Measurements from ENCODE around the gene NUMA1.

DNA sequence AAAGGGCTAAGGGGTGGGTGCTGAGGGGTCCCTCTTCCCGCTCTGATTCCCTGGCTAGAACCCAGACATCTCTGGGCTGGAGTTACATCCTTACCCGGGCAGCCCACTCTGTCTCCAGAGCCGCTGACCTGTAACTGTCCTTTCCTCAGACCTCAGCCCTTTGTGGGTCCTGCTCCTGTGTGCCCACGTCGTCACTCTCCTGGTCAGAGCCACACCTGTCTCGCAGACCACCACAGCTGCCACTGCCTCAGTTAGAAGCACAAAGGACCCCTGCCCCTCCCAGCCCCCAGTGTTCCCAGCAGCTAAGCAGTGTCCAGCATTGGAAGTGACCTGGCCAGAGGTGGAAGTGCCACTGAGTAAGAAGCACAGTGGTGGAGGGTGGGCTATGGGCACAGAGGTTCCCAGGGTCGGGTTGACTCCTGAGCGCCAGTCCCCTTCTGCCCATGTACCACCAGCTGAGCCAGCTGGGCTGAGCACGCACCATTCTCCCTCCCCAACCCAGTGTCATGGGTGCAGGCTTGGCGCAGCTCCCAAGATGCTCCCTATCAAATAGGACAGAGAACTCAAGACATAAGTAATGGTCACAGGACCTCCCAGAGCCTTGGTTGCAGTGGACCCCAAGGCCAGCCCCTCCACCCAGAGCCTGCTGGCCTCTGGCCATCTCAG lies 80.0 kb downstream of the NUMA1 start:
- TF ChIP-seq HNRNPK (IDR thresholded peaks at IDR 0.05; ENCODE audit: low read depth, low read length, poor library complexity, severe bottlenecking) (no peak), STAT5B (CRISPR knock-in tag; IDR thresholded peaks at IDR 0.05) (no peak), ZZZ3 (CRISPR knock-in tag; IDR thresholded peaks at IDR 0.05; ENCODE audit: borderline replicate concordance) (no peak), NFE2 (CRISPR knock-in tag; IDR thresholded peaks at IDR 0.05) (no peak), MYNN (CRISPR knock-in tag; IDR thresholded peaks at IDR 0.05; ENCODE audit: low read depth) (no peak), NFIC (IDR thresholded peaks at IDR 0.05; ENCODE audit: low read length) (no peak), RAD21 (CRISPR knock-in tag; IDR thresholded peaks at IDR 0.05) (no peak), KDM1A (CRISPR knock-in tag; IDR thresholded peaks at IDR 0.05) (no peak)
- TF ChIP-seq, protein P1, sequence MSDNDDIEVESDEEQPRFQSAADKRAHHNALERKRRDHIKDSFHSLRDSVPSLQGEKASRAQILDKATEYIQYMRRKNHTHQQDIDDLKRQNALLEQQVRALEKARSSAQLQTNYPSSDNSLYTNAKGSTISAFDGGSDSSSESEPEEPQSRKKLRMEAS (IDR thresholded peaks at IDR 0.05), result no peak
- TF ChIP-seq, protein P2, sequence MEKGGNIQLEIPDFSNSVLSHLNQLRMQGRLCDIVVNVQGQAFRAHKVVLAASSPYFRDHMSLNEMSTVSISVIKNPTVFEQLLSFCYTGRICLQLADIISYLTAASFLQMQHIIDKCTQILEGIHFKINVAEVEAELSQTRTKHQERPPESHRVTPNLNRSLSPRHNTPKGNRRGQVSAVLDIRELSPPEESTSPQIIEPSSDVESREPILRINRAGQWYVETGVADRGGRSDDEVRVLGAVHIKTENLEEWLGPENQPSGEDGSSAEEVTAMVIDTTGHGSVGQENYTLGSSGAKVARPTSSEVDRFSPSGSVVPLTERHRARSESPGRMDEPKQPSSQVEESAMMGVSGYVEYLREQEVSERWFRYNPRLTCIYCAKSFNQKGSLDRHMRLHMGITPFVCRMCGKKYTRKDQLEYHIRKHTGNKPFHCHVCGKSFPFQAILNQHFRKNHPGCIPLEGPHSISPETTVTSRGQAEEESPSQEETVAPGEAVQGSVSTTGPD (CRISPR knock-in tag; IDR thresholded peaks at IDR 0.05), result no peak
- TF ChIP-seq, protein P3, sequence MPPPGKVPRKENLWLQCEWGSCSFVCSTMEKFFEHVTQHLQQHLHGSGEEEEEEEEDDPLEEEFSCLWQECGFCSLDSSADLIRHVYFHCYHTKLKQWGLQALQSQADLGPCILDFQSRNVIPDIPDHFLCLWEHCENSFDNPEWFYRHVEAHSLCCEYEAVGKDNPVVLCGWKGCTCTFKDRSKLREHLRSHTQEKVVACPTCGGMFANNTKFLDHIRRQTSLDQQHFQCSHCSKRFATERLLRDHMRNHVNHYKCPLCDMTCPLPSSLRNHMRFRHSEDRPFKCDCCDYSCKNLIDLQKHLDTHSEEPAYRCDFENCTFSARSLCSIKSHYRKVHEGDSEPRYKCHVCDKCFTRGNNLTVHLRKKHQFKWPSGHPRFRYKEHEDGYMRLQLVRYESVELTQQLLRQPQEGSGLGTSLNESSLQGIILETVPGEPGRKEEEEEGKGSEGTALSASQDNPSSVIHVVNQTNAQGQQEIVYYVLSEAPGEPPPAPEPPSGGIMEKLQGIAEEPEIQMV (CRISPR knock-in tag; IDR thresholded peaks at IDR 0.05; ENCODE audit: low read depth), result no peak
- TF ChIP-seq, protein P4, sequence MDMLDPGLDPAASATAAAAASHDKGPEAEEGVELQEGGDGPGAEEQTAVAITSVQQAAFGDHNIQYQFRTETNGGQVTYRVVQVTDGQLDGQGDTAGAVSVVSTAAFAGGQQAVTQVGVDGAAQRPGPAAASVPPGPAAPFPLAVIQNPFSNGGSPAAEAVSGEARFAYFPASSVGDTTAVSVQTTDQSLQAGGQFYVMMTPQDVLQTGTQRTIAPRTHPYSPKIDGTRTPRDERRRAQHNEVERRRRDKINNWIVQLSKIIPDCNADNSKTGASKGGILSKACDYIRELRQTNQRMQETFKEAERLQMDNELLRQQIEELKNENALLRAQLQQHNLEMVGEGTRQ (IDR thresholded peaks at IDR 0.05; ENCODE audit: low read depth, low read length), result no peak
- TF ChIP-seq, protein P4 (CRISPR knock-in tag; IDR thresholded peaks at IDR 0.05; ENCODE audit: borderline replicate concordance), result no peak
